Measurements from ENCODE around the gene SLC39A13. TPM values are rescaled to one million over a fixed set of nuclear protein-coding genes. Genes with fewer than 3 reads are reported as not detected.

SLC39A13 gene
- total and polyA plus RNA-seq, 2 experiments from 2014 or later = 175 to 189 TPM

DNA sequence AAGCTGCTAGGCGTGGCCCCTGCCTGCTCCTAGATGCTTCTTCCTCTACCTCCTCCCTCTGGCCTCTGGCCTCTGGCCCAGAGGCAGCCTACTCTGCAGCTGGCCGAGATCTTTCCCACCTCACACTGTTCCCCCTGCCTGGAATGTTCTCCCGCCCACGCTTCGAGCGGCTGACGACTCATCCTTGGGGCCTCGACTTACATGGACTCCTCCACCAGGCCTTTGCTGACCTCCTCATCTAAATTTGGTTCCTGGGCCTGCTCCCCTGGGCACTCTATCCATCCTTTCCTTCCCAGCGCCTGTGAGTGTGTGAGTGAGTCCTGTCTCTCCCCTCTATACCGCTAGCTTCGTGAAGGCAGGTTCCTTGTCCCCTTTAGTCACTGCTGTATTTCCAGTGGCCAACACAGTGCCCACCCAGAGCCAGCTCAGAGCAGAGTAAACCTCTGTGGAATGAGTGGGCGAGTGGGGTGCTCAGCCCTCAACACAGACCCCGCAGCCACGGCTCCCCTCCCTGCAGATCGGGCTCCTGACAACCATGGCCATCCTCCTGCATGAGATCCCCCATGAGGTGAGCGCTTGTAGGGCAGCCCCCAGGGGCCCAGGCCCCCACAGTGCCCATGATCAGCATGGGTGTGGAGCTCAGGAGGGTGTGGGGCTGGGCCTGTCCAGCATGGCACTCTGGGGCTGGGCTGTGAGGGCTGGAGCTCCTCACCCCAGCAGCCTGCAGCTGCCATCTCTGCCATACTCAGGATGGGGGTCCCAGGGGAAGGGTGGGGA lies 5.7 kb downstream of the SLC39A13 start:
- peak; percentile 82 for DNase-seq
- H3K4me1 ChIP-seq (ENCODE audit: insufficient read depth) = peaks cover 68% of the 10 kb centered on the region
- no peaks in the 10 kb centered on the region for H3K27me3 ChIP-seq (replicated peaks; ENCODE audit: insufficient read depth)
- no peak for TF ChIP-seq EZH2 (IDR thresholded peaks at IDR 0.05; ENCODE audit: insufficient read depth, poor library complexity, severe bottlenecking)
- TF ChIP-seq EZH2phosphoT487 (IDR thresholded peaks at IDR 0.05; ENCODE audit: insufficient read depth, low read depth) = no peak
- in situ Hi-C loops (cut with MboI) = no loop called here
- H3K79me2 ChIP-seq (ENCODE audit: insufficient read depth) = peaks cover 46% of the 10 kb centered on the region
- peak overlapping the region; percentile 14; the same call in 1 of the 2 replicates for H3K4me3 ChIP-seq
- H3K9ac ChIP-seq = peak overlapping the region; percentile 52; the same call in 1 of the 2 replicates
- H4K20me1 ChIP-seq (ENCODE audit: insufficient read depth) = no peaks in the 10 kb centered on the region
- H3K27ac ChIP-seq = peak overlapping the region; percentile 54
- WGBS, 2 experiments (ENCODE audit: low coverage in 1 of 2, low lambda C conversion rate in 2 of 2, missing lambda C conversion rate in 2 of 2) = 34% methylated on average over 16 of the region's 16 CpGs
- H3K9me2 ChIP-seq (ENCODE audit: insufficient read depth) = no peaks in the 10 kb centered on the region
- H3K9me3 ChIP-seq (ENCODE audit: low read depth) = no peaks in the 10 kb centered on the region
- peaks cover 75% of the 10 kb centered on the region for H3F3A ChIP-seq (ENCODE audit: insufficient read depth)
- peaks cover 10% of the 10 kb centered on the region; the same call in 1 of the 2 replicates for H3K36me3 ChIP-seq (ENCODE audit: low read depth)
- H3K4me2 ChIP-seq (ENCODE audit: unreplicated experiment) = peak overlapping the region; percentile 8
- no peak overlapping the region for H2AFZ ChIP-seq

DNA sequence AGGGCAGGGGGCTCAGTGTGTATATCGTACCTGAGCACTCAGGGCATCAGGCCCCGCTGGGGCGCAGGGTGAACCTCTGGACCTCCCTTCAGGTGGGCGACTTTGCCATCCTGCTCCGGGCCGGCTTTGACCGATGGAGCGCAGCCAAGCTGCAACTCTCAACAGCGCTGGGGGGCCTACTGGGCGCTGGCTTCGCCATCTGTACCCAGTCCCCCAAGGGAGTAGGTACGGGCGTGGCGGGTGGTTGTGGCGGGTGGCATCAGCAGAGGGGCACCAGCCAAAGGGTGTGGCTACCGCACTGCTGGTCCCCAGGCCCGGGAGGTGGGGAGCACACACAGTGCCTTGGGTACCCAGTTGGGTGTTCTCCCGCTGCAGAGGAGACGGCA lies 6.3 kb downstream of the SLC39A13 start:
- peaks cover 40% of the 10 kb centered on the region for H3K79me2 ChIP-seq (ENCODE audit: insufficient read depth)
- H3K4me3 ChIP-seq = no peak overlapping the region
- H3K27ac ChIP-seq = peak overlapping the region; percentile 54; the same call in 1 of the 2 replicates
- H3K9me3 ChIP-seq (ENCODE audit: low read depth) = no peaks in the 10 kb centered on the region
- H3K4me1 ChIP-seq (ENCODE audit: insufficient read depth) = peaks cover 68% of the 10 kb centered on the region
- no peak for DNase-seq
- peaks cover 72% of the 10 kb centered on the region for H3F3A ChIP-seq (ENCODE audit: insufficient read depth)
- 86% methylated on average over 18 to 19 of the region's 19 CpGs for WGBS, 2 experiments (ENCODE audit: low coverage in 1 of 2, low lambda C conversion rate in 2 of 2, missing lambda C conversion rate in 2 of 2)
- H3K4me2 ChIP-seq (ENCODE audit: unreplicated experiment) = no peak overlapping the region
- H2AFZ ChIP-seq = no peak overlapping the region
- no peaks in the 10 kb centered on the region for H4K20me1 ChIP-seq (ENCODE audit: insufficient read depth)
- peak overlapping the region; percentile 52; the same call in 1 of the 2 replicates for H3K9ac ChIP-seq
- H3K27me3 ChIP-seq (replicated peaks; ENCODE audit: insufficient read depth) = no peaks in the 10 kb centered on the region
- in situ Hi-C loops (cut with MboI) = no loop called here
- H3K9me2 ChIP-seq (ENCODE audit: insufficient read depth) = no peaks in the 10 kb centered on the region
- peaks cover 11% of the 10 kb centered on the region; the same call in 1 of the 2 replicates for H3K36me3 ChIP-seq (ENCODE audit: low read depth)
- TF ChIP-seq EZH2phosphoT487 (IDR thresholded peaks at IDR 0.05; ENCODE audit: insufficient read depth, low read depth) (no peak), EZH2 (IDR thresholded peaks at IDR 0.05; ENCODE audit: insufficient read depth, poor library complexity, severe bottlenecking) (no peak)

DNA sequence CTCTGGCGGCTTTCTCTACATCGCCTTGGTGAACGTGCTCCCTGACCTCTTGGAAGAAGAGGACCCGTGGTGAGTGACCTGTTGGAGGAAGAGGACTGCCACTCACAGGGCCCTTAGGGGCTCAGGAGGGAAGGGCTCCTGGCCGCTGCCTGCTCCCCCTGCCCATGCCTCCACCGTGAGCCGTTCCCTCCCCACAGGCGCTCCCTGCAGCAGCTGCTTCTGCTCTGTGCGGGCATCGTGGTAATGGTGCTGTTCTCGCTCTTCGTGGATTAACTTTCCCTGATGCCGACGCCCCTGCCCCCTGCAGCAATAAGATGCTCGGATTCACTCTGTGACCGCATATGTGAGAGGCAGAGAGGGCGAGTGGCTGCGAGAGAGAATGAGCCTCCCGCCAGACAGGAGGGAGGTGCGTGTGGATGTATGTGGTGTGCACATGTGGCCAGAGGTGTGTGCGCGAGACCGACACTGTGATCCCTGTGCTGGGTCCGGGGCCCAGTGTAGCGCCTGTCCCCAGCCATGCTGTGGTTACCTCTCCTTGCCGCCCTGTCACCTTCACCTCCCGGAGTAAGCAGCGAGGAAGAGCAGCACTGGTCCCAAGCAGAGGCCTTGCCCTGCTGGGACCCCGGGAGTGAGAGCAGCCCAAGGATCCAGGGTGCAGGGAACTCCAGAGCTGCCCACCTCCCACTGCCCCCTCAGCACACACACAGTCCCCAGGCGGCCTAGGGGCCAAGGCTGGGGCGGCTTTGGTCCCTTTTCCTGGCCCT lies 6.9 kb downstream of the SLC39A13 start:
- peaks cover 34% of the 10 kb centered on the region for H3K79me2 ChIP-seq (ENCODE audit: insufficient read depth)
- H3K9ac ChIP-seq = peak overlapping the region; percentile 52
- H3K27ac ChIP-seq = peak overlapping the region; percentile 65
- no peak for DNase-seq
- H3K27me3 ChIP-seq (replicated peaks; ENCODE audit: insufficient read depth) = no peaks in the 10 kb centered on the region
- no peaks in the 10 kb centered on the region for H3K9me3 ChIP-seq (ENCODE audit: low read depth)
- H2AFZ ChIP-seq = no peak overlapping the region
- TF ChIP-seq EZH2phosphoT487 (IDR thresholded peaks at IDR 0.05; ENCODE audit: insufficient read depth, low read depth) (no peak), EZH2 (IDR thresholded peaks at IDR 0.05; ENCODE audit: insufficient read depth, poor library complexity, severe bottlenecking) (no peak)
- WGBS, 2 experiments (ENCODE audit: low coverage in 1 of 2, low lambda C conversion rate in 2 of 2, missing lambda C conversion rate in 2 of 2) = 78 to 81% methylated on average over 30 of the region's 31 CpGs
- peaks cover 11% of the 10 kb centered on the region; the same call in 1 of the 2 replicates for H3K36me3 ChIP-seq (ENCODE audit: low read depth)
- H3K4me2 ChIP-seq (ENCODE audit: unreplicated experiment) = peak overlapping the region; percentile 51
- H4K20me1 ChIP-seq (ENCODE audit: insufficient read depth) = no peaks in the 10 kb centered on the region
- in situ Hi-C loops (cut with MboI) = no loop called here
- H3K9me2 ChIP-seq (ENCODE audit: insufficient read depth) = no peaks in the 10 kb centered on the region
- peaks cover 72% of the 10 kb centered on the region for H3F3A ChIP-seq (ENCODE audit: insufficient read depth)
- H3K4me1 ChIP-seq (ENCODE audit: insufficient read depth) = peaks cover 63% of the 10 kb centered on the region
- no peak overlapping the region for H3K4me3 ChIP-seq

DNA sequence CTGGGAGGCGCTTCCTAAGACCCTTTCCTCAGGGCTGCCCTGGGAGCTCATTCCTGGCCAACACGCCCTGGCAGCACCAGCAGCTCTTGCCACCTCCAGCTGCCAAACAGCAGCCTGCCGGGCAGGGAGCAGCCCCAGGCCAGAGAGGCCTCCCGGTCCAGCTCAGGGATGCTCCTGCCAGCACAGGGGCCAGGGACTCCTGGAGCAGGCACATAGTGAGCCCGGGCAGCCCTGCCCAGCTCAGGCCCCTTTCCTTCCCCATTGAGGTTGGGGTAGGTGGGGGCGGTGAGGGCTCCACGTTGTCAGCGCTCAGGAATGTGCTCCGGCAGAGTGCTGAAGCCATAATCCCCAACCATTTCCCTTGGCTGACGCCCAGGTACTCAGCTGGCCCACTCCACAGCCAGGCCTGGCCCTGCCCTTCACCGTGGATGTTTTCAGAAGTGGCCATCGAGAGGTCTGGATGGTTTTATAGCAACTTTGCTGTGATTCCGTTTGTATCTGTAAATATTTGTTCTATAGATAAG lies 7.6 kb downstream of the SLC39A13 start:
- no peak overlapping the region for H2AFZ ChIP-seq
- H3K9ac ChIP-seq = peak overlapping the region; percentile 52
- H3K4me1 ChIP-seq (ENCODE audit: insufficient read depth) = peaks cover 57% of the 10 kb centered on the region
- DNase-seq = peak; percentile 97
- in situ Hi-C loops (cut with MboI) = no loop called here
- no peak overlapping the region for H3K4me3 ChIP-seq
- H3K27me3 ChIP-seq (replicated peaks; ENCODE audit: insufficient read depth) = no peaks in the 10 kb centered on the region
- no peaks in the 10 kb centered on the region for H3K9me2 ChIP-seq (ENCODE audit: insufficient read depth)
- 2 to 4% methylated on average over 8 to 13 of the region's 13 CpGs for WGBS, 2 experiments (ENCODE audit: low coverage in 1 of 2, low lambda C conversion rate in 2 of 2, missing lambda C conversion rate in 2 of 2)
- H3F3A ChIP-seq (ENCODE audit: insufficient read depth) = peaks cover 69% of the 10 kb centered on the region
- H3K79me2 ChIP-seq (ENCODE audit: insufficient read depth) = peaks cover 27% of the 10 kb centered on the region
- H4K20me1 ChIP-seq (ENCODE audit: insufficient read depth) = no peaks in the 10 kb centered on the region
- no peak for TF ChIP-seq EZH2 (IDR thresholded peaks at IDR 0.05; ENCODE audit: insufficient read depth, poor library complexity, severe bottlenecking)
- H3K36me3 ChIP-seq (ENCODE audit: low read depth) = peaks cover 14% of the 10 kb centered on the region; the same call in 1 of the 2 replicates
- peak overlapping the region; percentile 65 for H3K27ac ChIP-seq
- peak overlapping the region; percentile 51 for H3K4me2 ChIP-seq (ENCODE audit: unreplicated experiment)
- no peaks in the 10 kb centered on the region for H3K9me3 ChIP-seq (ENCODE audit: low read depth)

Measured in GM23248 (cell line).